Right lobe of liver (tissue), 4 donors: Measurements from ENCODE around the gene VAV2.

Source experiments
- CTCF ChIP-seq, 4 donors: fragments of 200-600 bp in 3 of 4; fragments of 450-650 bp in 1 of 4; IDR thresholded peaks; one replicate each; pipeline versions ENCODE4 v1.5.1 to v1.8.0; 2016 to 2022; ENCODE audit warnings: antibody characterized with exemption in 4 of 4, mild to moderate bottlenecking in 2 of 4
- POLR2A ChIP-seq: fragments of 450-650 bp; IDR thresholded peaks from one replicate; pipeline ENCODE4 v1.6.1; 2017; ENCODE audit warnings: antibody characterized with exemption, mild to moderate bottlenecking
- donor health status: DM: no; HTN: no; CAD: no.
- donor health status: DM: no; HTN: no; CAD: no.
- donor health status: DM: no; HTN: yes; CAD: no.

- TF ChIP-seq CTCF (IDR thresholded peaks at IDR 0.05) (no peak), POLR2A (no peak)
Measured at GRCh38 chr9:133713150-133713959, 278.8 kb downstream of the VAV2 start.
